Gastroesophageal sphincter (tissue), 4 donors: Measurements from ENCODE around the gene CTRB2. TPM values are rescaled to one million over a fixed set of nuclear protein-coding genes. Genes with fewer than 3 reads are reported as not detected.
"Not testable (repeated sequence)": the region's sequence is repeated elsewhere in the genome, so short reads cannot be mapped to it uniquely, and the experiment has no call there.

Source experiments
- ATAC-seq: fragments of 150-250 bp; one replicate; pipeline ENCODE4 v1.9.1; 2016; ENCODE audit warnings: mild to moderate bottlenecking, moderate library complexity
- H3K27ac ChIP-seq, 4 donors: fragments of 200-600 bp; sonication (generic) in 3 of 4; 1 replicate in 3 of 4; 2 replicates in 1 of 4; pipeline ENCODE4 v1.5.1; 2016 to 2019
- H3K27me3 ChIP-seq: fragments of 200-600 bp; sonication (generic); one replicate; pipeline ENCODE4 v1.5.1; 2019
- H3K36me3 ChIP-seq, 2 donors: fragments of 200-600 bp; sonication (generic); one replicate each; pipeline ENCODE4 v1.5.1; 2019; ENCODE audit warnings: control low read depth in 1 of 2
- H3K4me1 ChIP-seq, 3 donors: fragments of 200-600 bp; sonication (generic); 1 replicate in 2 of 3; 2 replicates in 1 of 3; pipeline ENCODE4 v1.5.1; 2016 to 2019; ENCODE audit warnings: control low read depth in 2 of 3
- H3K4me3 ChIP-seq, 2 donors: fragments of 200-600 bp; sonication (generic); one replicate each; pipeline ENCODE4 v1.5.1; 2019; ENCODE audit warnings: mild to moderate bottlenecking in 1 of 2, moderate library complexity in 1 of 2
- H3K9me3 ChIP-seq, 3 donors: fragments of 200-600 bp; sonication (generic); one replicate each; pipeline ENCODE4 v1.5.1; 2017 to 2019; ENCODE audit warnings: control low read depth in 2 of 3
- EP300 ChIP-seq: sonication (generic); formaldehyde crosslinking; IDR thresholded peaks from one replicate; pipeline ENCODE4 v1.6.1; 2017; ENCODE audit warnings: antibody characterized with exemption, mild to moderate bottlenecking
- POLR2A ChIP-seq, 2 donors: fragments of 450-650 bp; IDR thresholded peaks; one replicate each; pipeline ENCODE4 v1.6.1; 2017; ENCODE audit warnings: antibody characterized with exemption in 2 of 2, mild to moderate bottlenecking in 2 of 2, moderate library complexity in 1 of 2
- POLR2AphosphoS5 ChIP-seq: sonication (generic); formaldehyde crosslinking; IDR thresholded peaks from one replicate; pipeline ENCODE4 v1.6.1; 2017; ENCODE audit warnings: antibody characterized with exemption
- WGBS, 2 donors: methylation state at CpG; one replicate each; pipeline ENCODE4 v1.1.5; 2018; ENCODE audit warnings: low coverage in 1 of 2; 5-methylcytosine and 5-hydroxymethylcytosine counted together
- total RNA-seq, 4 donors: library from RNA; depleted of rRNA; stranded (reverse); fragments of >200 nt; gene quantifications; one replicate each; pipeline ENCODE4 v1.1.0, GENCODE V29; 2016
- TF ChIP-seq, protein P1 (sequence below), 4 experiments: fragments of 200-600 bp in 2 of 4; fragments of 450-650 bp in 2 of 4; sonication (generic) in 1 of 4; IDR thresholded peaks; one replicate each; pipeline ENCODE4 v1.5.1; 2017 to 2019; ENCODE audit warnings: antibody characterized with exemption in 4 of 4, mild to moderate bottlenecking in 2 of 4, moderate library complexity in 2 of 4

The CTRB2 gene
- total RNA-seq, 4 donors from 2014 or later, result not detected

DNA sequence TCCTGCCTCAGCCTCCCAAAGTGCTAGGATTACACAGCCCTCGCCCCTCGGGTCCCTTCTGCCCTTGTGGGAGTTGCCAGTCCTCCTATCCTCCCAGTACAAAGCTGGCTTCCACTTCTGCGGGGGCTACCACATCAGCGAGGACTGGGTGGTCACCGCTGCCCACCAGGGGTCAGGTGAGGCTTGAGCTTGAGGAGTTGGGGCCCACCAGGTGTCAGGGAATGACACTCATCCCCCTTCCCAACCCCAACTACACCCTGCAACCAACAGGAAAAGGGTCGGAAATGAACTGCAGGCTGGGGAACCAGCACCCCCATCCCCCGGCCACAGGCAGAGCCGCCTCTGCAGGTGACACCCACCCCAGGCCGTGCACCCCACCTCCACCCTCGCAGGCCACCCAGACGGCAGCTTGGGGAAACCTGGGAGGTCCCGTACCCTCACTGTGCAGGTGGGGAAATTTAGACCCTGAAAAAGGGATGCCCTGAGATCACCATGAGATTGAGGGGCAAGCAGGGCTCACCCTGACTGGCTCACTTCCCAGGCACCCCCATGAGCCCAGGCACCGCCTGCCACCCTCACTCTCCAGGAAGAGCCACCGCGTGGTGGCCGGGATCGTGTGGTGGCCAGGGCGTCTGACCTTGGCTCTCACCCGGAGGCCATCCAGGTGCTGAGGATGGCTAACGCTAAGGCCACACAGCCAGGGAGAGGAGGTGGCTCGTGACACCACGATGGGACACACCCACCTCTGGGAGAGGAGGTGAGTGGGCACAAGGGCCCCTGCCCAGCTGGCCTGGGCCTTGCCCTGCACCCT, 19.8 kb upstream of the CTRB2 start:
- no peak for TF ChIP-seq POLR2AphosphoS5
- TF ChIP-seq, protein P1, sequence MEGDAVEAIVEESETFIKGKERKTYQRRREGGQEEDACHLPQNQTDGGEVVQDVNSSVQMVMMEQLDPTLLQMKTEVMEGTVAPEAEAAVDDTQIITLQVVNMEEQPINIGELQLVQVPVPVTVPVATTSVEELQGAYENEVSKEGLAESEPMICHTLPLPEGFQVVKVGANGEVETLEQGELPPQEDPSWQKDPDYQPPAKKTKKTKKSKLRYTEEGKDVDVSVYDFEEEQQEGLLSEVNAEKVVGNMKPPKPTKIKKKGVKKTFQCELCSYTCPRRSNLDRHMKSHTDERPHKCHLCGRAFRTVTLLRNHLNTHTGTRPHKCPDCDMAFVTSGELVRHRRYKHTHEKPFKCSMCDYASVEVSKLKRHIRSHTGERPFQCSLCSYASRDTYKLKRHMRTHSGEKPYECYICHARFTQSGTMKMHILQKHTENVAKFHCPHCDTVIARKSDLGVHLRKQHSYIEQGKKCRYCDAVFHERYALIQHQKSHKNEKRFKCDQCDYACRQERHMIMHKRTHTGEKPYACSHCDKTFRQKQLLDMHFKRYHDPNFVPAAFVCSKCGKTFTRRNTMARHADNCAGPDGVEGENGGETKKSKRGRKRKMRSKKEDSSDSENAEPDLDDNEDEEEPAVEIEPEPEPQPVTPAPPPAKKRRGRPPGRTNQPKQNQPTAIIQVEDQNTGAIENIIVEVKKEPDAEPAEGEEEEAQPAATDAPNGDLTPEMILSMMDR (IDR thresholded peaks at IDR 0.05), result no peak
- TF ChIP-seq POLR2A (IDR thresholded peaks at IDR 0.05), result no peak
- TF ChIP-seq EP300, result no peak
- Histone ChIP-seq H3K4me3 (no peak overlapping the region), H3K36me3 (peaks cover 0 to 43% of the 10 kb centered on the region in 2 donors), H3K9me3 (no peaks in the 10 kb centered on the region), H3K27ac (no peak overlapping the region), H3K4me1 (no peaks in the 10 kb centered on the region), H3K27me3 (peaks cover 17% of the 10 kb centered on the region)
- WGBS, 2 donors, result no CpG with 5 or more reads among the region's 22 CpGs
- ATAC-seq, result no peak

GRCh38 chr16:75225678-75226515, 18.9 kb upstream of the CTRB2 start:
- H3K4me3 ChIP-seq, result no peak overlapping the region
- ATAC-seq, result no peak
- TF ChIP-seq POLR2AphosphoS5, result no peak
- no peak for TF ChIP-seq EP300
- TF ChIP-seq POLR2A (IDR thresholded peaks at IDR 0.05), result no peak
- TF ChIP-seq, protein P1 (IDR thresholded peaks at IDR 0.05), result no peak
- no peak overlapping the region for H3K27ac ChIP-seq
- peaks cover 0 to 34% of the 10 kb centered on the region in 2 donors for H3K36me3 ChIP-seq
- no peaks in the 10 kb centered on the region for H3K9me3 ChIP-seq
- peaks cover 17% of the 10 kb centered on the region for H3K27me3 ChIP-seq
- WGBS, 2 donors, result 64 to 80% methylated on average over 1 to 4 of the region's 26 CpGs
- no peaks in the 10 kb centered on the region for H3K4me1 ChIP-seq

GRCh38 chr16:75225092-75225491, 18.1 kb upstream of the CTRB2 start:
- Histone ChIP-seq H3K36me3 (peaks cover 0 to 27% of the 10 kb centered on the region in 2 donors), H3K4me1 (no peaks in the 10 kb centered on the region), H3K27me3 (peaks cover 17% of the 10 kb centered on the region), H3K4me3 (no peak overlapping the region), H3K27ac (no peak overlapping the region), H3K9me3 (no peaks in the 10 kb centered on the region)
- WGBS, 2 donors, result 60 to 62% methylated on average over 1 to 5 of the region's 12 CpGs
- no peak for ATAC-seq
- TF ChIP-seq, protein P1 (IDR thresholded peaks at IDR 0.05), result no peak
- TF ChIP-seq EP300 (no peak), POLR2A (IDR thresholded peaks at IDR 0.05) (no peak), POLR2AphosphoS5 (peak; percentile 4)

DNA sequence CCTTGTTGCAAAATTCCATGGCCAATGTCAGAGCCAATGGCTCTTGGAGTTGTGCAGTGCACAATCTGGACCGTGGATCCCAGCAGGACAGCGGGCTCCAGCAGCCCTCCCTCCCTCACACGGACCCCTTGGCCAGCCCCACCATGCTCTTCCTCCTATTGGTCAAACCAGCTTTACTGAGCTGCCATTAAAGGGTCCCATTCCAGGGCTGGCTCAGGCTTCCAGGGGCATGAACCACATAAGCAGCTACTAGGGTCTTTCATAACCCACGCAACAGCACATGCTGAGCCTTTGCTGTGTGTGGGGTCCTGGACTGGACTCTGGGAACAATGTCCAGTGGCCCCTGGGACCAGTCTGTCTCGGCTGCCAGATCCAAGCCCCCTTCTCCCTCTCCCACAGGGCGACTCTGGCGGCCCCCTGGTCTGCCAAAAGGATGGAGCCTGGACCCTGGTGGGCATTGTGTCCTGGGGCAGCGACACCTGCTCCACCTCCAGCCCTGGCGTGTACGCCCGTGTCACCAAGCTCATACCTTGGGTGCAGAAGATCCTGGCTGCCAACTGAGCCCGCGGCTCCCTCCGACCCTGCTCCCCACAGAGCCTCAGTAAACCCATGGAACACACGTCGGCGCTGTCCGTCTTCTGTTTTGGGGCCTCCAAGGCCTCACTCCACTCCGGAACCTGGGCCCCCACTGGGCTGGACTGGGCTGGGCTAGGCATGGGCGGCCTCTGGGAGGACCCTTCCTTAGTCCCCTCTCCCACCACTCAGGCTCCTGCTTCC, 17.5 kb upstream of the CTRB2 start:
- ATAC-seq, result no peak
- Histone ChIP-seq H3K27ac (no peak overlapping the region), H3K27me3 (peaks cover 17% of the 10 kb centered on the region), H3K9me3 (no peaks in the 10 kb centered on the region), H3K4me1 (no peaks in the 10 kb centered on the region), H3K4me3 (no peak overlapping the region), H3K36me3 (peaks cover 0 to 21% of the 10 kb centered on the region in 2 donors)
- TF ChIP-seq, protein P1 (IDR thresholded peaks at IDR 0.05), result no peak
- no peak for TF ChIP-seq POLR2A (IDR thresholded peaks at IDR 0.05)
- no peak for TF ChIP-seq EP300
- no peak for TF ChIP-seq POLR2AphosphoS5
- 0 to 55% methylated on average over 1 to 5 of the region's 20 CpGs for WGBS, 2 donors

- not testable (repeated sequence) for H3K27ac ChIP-seq, H3K4me3 ChIP-seq, H3K9me3 ChIP-seq, ATAC-seq, H3K36me3 ChIP-seq, H3K4me1 ChIP-seq
- peaks cover 17% of the 10 kb centered on the region for H3K27me3 ChIP-seq
- WGBS, 2 donors, result no CpG with 5 or more reads among the region's 20 CpGs
Observed at GRCh38 chr16:75223129-75223528, 16.2 kb upstream of the CTRB2 start.
